Stimulated activated naive CD8-positive, alpha-beta T cell treated with anti-CD3 and anti-CD28 coated beads, Interleukin-15, amount 100 ng/mL, for 72 hours (primary cell): ENCODE results near the gene KCNT1.
A peak's percentile ranks its signal among the peaks of the same experiment; 100 is the strongest.

Experiments used
- ATAC-seq: fragments of 150-1000 bp; cut with Tn5 transposase; 2 replicates; pipeline ENCODE4 v1.10.0; 2021; ENCODE audit warnings: mild to moderate bottlenecking, moderate library complexity
- DNase-seq, 2 donors: peaks; one replicate each; pipeline ENCODE4 v3.0.0; 2021 to 2022
- H3K27ac Mint-ChIP-seq, 2 donors: one replicate each; pipeline ENCODE4 v1.8.0; 2022; ENCODE audit warnings: mild to moderate bottlenecking in 2 of 2, mixed read lengths in 2 of 2, moderate library complexity in 2 of 2
- H3K27me3 Mint-ChIP-seq: one replicate; pipeline ENCODE4 v1.8.0; 2022; ENCODE audit warnings: mixed read lengths
- H3K4me1 Mint-ChIP-seq: one replicate; pipeline ENCODE4 v1.8.0; 2022; ENCODE audit warnings: mild to moderate bottlenecking, mixed read lengths
- H3K4me3 Mint-ChIP-seq, 2 donors: one replicate each; pipeline ENCODE4 v1.8.0; 2022; ENCODE audit warnings: mild to moderate bottlenecking in 2 of 2, mixed read lengths in 2 of 2, moderate library complexity in 1 of 2
- H3K9me3 Mint-ChIP-seq, 2 donors: one replicate each; pipeline ENCODE4 v1.8.0; 2022; ENCODE audit warnings: mixed read lengths in 2 of 2

KCNT1 gene

GRCh38 chr9:135821733-135822373, 119.9 kb downstream of the KCNT1 start:
- Mint-ChIP-seq H3K27me3 (no peaks in the 10 kb centered on the region), H3K27ac (no peak overlapping the region)

GRCh38 chr9:135822374-135822755, 120.4 kb downstream of the KCNT1 start:
- H3K4me1 Mint-ChIP-seq = peaks cover 12% of the 10 kb centered on the region
- no peaks in the 10 kb centered on the region for H3K27me3 Mint-ChIP-seq
- no peak for ATAC-seq
- peak overlapping the region in 1 of 2 donors; percentile 39 for H3K27ac Mint-ChIP-seq
- H3K9me3 Mint-ChIP-seq = no peaks in the 10 kb centered on the region
- no peak overlapping the region for H3K4me3 Mint-ChIP-seq
- DNase-seq = no peak

More at GRCh38 chr9:135821733-135822373, 119.9 kb downstream of the KCNT1 start:
- H3K4me1 Mint-ChIP-seq = peaks cover 12% of the 10 kb centered on the region
- DNase-seq (no peak), ATAC-seq (no peak)
- no peak overlapping the region for H3K4me3 Mint-ChIP-seq
- no peaks in the 10 kb centered on the region for H3K9me3 Mint-ChIP-seq

DNA sequence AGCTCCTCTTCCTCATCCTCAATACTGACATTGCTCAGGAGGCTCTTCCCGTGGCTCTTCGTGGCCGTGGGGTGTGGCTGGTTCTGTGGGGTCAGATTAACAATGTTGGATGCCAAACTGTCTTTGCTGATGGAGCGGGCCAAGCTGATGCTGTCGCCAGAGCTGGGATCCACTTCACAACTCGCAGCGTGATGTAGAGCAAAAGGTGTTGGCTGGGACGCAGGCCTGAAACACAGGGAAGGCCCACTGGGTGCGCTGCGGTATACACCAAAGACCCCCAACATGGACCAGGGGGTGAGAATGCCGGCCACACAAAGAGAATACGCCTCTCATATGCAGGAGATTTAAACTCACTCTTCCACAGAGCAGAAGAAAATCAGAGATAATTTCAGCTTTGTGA, 121.1 kb downstream of the KCNT1 start:
- Mint-ChIP-seq H3K4me1 (peaks cover 12% of the 10 kb centered on the region), H3K27ac (no peak overlapping the region)
- DNase-seq = no peak

GRCh38 chr9:135825435-135826187, 123.6 kb downstream of the KCNT1 start:
- Mint-ChIP-seq H3K4me1 (peaks cover 12% of the 10 kb centered on the region), H3K27ac (no peak overlapping the region), H3K9me3 (peaks cover 4 to 15% of the 10 kb centered on the region in 2 donors), H3K27me3 (no peaks in the 10 kb centered on the region), H3K4me3 (no peak overlapping the region)
- ATAC-seq = no peak
- DNase-seq = no peak

More for the DNA sequence above, 121.1 kb downstream of the KCNT1 start:
- peaks cover 0 to 3% of the 10 kb centered on the region in 2 donors for H3K9me3 Mint-ChIP-seq
- no peak for ATAC-seq
- no peak overlapping the region for H3K4me3 Mint-ChIP-seq
- no peaks in the 10 kb centered on the region for H3K27me3 Mint-ChIP-seq

DNA sequence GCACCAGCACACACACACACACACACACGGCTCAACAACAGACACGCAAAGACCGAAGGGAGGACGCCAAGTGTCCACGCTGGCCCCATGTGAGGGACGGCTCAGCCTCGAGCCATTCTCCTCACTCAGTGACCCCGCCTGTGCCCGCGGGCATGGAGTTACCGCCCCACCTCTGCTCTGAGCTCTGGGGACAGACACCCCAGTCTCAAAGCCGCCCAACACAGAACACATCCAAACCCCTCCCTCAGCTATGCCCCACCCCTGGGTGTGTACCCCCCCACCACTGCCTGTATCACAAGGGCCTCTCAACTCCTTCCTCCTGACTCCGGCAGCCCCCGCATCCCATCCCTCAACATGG, 124.2 kb downstream of the KCNT1 start:
- no peak for ATAC-seq
- no peak overlapping the region for H3K4me3 Mint-ChIP-seq
- H3K9me3 Mint-ChIP-seq = peaks cover 4 to 15% of the 10 kb centered on the region in 2 donors
- peak overlapping the region in 1 of 2 donors; percentile 57 for H3K27ac Mint-ChIP-seq
- no peak for DNase-seq
- H3K27me3 Mint-ChIP-seq = no peaks in the 10 kb centered on the region
- H3K4me1 Mint-ChIP-seq = peaks cover 12% of the 10 kb centered on the region

DNA sequence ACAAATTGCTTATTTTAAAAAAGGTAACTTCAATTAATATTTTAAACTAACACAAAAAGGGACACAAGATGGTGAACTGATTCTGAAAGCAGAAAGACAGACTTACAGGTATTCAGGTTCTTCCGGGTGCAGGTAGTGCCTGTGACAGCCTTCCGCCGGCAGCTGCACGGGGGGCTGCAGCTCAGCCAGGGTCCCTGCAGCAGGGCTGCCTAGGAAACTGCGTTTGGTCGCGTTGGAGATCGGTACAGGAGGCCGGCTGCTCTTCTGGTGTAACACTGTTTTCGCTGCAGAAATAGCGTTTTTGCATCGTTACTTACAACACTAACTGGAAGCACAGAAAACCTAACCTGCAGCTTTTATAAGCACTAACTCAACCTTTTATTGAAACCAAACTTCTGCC, 125.3 kb downstream of the KCNT1 start:
- Mint-ChIP-seq H3K27me3 (no peaks in the 10 kb centered on the region), H3K4me3 (no peak overlapping the region), H3K27ac (peak overlapping the region in 1 of 2 donors; percentile 81), H3K4me1 (peaks cover 12% of the 10 kb centered on the region), H3K9me3 (peaks cover 4 to 15% of the 10 kb centered on the region in 2 donors)
- ATAC-seq = no peak
- DNase-seq = no peak

DNA sequence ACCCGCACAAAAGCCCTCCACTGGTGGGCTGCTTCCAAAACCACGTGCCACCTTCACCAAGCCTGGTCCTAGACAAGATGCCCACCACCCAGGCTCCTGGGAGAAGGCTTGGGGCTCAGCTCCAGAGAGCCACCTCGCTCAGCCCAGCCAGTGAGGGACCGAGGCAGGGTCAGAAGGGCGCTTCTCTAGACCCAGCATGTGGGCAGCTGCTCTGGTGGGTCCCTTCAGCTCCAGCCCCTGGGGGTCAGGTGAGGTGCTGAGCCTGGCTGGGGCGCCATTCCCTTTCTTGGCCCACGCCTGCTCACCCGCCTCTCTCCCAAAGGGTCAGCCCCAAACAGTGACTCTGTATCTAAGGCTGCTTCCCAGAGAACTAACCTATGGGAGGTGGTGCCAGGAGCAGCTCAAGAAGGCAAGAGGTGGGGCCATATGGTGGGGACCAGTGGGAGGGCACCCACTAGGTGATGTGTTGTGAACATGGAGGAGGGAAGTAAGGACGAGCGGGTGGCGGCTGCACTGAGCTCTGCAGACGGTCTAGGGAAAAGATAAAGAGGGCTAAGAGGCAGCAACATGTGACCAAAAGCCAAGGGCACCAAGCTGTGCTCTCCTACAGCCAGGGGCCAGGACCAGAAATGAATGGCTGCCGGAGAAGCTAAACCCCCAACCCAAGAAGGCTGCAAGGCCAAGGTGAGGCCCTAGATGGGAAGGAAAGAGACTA, 126.0 kb downstream of the KCNT1 start:
- Mint-ChIP-seq H3K4me3 (no peak overlapping the region), H3K9me3 (peaks cover 4 to 15% of the 10 kb centered on the region in 2 donors), H3K27me3 (no peaks in the 10 kb centered on the region), H3K27ac (no peak overlapping the region), H3K4me1 (peaks cover 12% of the 10 kb centered on the region)
- DNase-seq (no peak), ATAC-seq (no peak)

- H3K4me1 Mint-ChIP-seq = peaks cover 12% of the 10 kb centered on the region
- H3K4me3 Mint-ChIP-seq = no peak overlapping the region
- DNase-seq (no peak), ATAC-seq (no peak)
- H3K9me3 Mint-ChIP-seq = peaks cover 4 to 15% of the 10 kb centered on the region in 2 donors
- no peaks in the 10 kb centered on the region for H3K27me3 Mint-ChIP-seq
- H3K27ac Mint-ChIP-seq = no peak overlapping the region
Observed at GRCh38 chr9:135828656-135829055, 126.7 kb downstream of the KCNT1 start.

- peaks cover 4% of the 10 kb centered on the region for H3K4me1 Mint-ChIP-seq
Observed at GRCh38 chr9:135830496-135830895, 128.5 kb downstream of the KCNT1 start.

GRCh38 chr9:135833864-135834263, 131.9 kb downstream of the KCNT1 start:
- H3K27me3 Mint-ChIP-seq = no peaks in the 10 kb centered on the region
- no peak overlapping the region for H3K27ac Mint-ChIP-seq
- H3K4me1 Mint-ChIP-seq = no peaks in the 10 kb centered on the region
- peaks cover 4 to 7% of the 10 kb centered on the region in 2 donors for H3K9me3 Mint-ChIP-seq
- no peak overlapping the region for H3K4me3 Mint-ChIP-seq
- no peak for DNase-seq
- ATAC-seq = no peak

More at GRCh38 chr9:135830496-135830895, 128.5 kb downstream of the KCNT1 start:
- Mint-ChIP-seq H3K9me3 (peaks cover 4 to 15% of the 10 kb centered on the region in 2 donors), H3K27me3 (no peaks in the 10 kb centered on the region), H3K27ac (no peak overlapping the region), H3K4me3 (no peak overlapping the region)
- ATAC-seq (no peak), DNase-seq (no peak)

DNA sequence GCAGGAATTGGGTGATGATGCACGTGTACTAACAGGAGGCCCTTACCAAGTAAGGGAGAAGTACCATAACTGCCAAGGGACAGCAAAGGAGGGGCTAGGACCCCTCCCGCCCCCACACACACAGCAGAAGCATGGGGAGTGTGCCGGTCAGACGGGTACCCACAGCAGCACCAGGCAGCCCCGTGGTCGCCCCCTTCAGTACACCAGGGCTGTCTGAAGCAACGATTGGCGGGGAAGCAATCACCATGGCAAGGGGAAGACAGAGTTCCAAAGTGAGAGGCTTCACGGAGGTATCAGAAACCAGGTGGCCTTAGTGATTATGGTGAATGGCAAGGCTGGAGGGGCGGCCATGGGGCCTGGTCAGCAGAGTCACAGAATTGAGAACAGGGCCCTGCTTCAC, 133.1 kb downstream of the KCNT1 start:
- Mint-ChIP-seq H3K27ac (no peak overlapping the region), H3K9me3 (peaks cover 0 to 1% of the 10 kb centered on the region in 2 donors), H3K4me1 (no peaks in the 10 kb centered on the region), H3K4me3 (no peak overlapping the region), H3K27me3 (no peaks in the 10 kb centered on the region)
- no peak for ATAC-seq
- DNase-seq = no peak

GRCh38 chr9:135839516-135839915, 137.5 kb downstream of the KCNT1 start:
- Mint-ChIP-seq H3K4me3 (no peak overlapping the region), H3K27me3 (no peaks in the 10 kb centered on the region), H3K9me3 (peaks cover 8 to 9% of the 10 kb centered on the region in 2 donors), H3K4me1 (no peaks in the 10 kb centered on the region), H3K27ac (no peak overlapping the region)
- DNase-seq (no peak), ATAC-seq (no peak)

DNA sequence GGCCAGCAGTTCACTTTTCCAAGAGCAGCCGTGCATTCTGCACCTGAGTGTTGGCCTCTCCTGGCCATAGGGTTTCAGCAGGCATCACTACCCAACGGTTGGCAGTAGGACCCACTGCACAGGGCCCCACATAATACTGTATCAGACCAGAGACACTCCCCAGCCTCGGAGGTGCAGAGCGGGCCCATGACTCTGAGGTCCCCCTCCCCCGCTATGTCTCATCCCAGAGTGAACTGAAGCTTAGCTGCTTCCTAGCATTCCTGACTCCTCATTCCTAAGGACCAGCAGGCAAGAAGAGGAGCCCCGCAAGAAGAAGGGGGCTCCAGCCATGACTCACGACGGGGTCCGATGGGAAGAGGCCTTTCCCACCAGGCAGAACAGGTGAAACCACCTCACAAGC, 138.1 kb downstream of the KCNT1 start:
- Mint-ChIP-seq H3K4me1 (no peaks in the 10 kb centered on the region), H3K9me3 (peaks cover 14 to 15% of the 10 kb centered on the region in 2 donors), H3K27me3 (no peaks in the 10 kb centered on the region), H3K27ac (no peak overlapping the region), H3K4me3 (no peak overlapping the region)
- DNase-seq (no peak), ATAC-seq (no peak)

DNA sequence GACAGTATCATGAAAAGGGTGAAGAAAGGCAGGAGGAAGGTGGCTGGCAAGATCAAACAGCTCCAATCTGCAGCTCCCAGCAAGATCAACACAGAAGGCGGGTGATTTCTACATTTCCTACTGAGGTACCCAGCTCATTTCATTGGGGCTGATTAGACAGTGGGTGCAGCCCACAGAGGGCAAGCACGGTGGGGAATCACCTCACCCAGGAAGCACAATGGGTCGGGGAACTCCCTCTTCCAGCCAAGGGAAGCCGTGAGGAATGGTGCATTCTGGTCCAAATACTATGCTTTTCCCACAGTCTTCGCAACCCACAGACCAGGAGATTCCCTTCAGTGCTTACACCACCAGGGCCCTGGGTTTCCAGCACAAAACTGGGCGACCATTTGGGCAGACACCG, 138.6 kb downstream of the KCNT1 start:
- Mint-ChIP-seq H3K4me1 (no peaks in the 10 kb centered on the region), H3K27me3 (no peaks in the 10 kb centered on the region), H3K27ac (no peak overlapping the region), H3K9me3 (peaks cover 18 to 19% of the 10 kb centered on the region in 2 donors), H3K4me3 (no peak overlapping the region)
- no peak for ATAC-seq
- DNase-seq = no peak
